Astrocyte (in vitro differentiated cells and primary cell): ENCODE data around the gene PINLYP. TPM values are rescaled to one million over a fixed set of nuclear protein-coding genes. Genes with fewer than 3 reads are reported as not detected.
"Not testable (repeated sequence)": the region's sequence is repeated elsewhere in the genome, so short reads cannot be mapped to it uniquely, and the experiment has no call there.

ENCODE experiments used
- DNase-seq: peaks from one replicate; pipeline ENCODE4 v3.0.0-alpha.2; 2010; ENCODE audit warnings: low read depth
- FAIRE-seq: peaks from 2 replicates; lab custom pipeline; 2011; peaks lifted over from hg19 to GRCh38; lab: Jason Lieb, UNC
- H2AFZ ChIP-seq: 2 replicates; pipeline ENCODE4 v1.6.0; 2012; ENCODE audit warnings: low read depth, low read length, inconsistent platforms
- H3K27ac ChIP-seq: 2 replicates; pipeline ENCODE4 v1.5.1; 2011; ENCODE audit warnings: low read depth, low read length, inconsistent platforms
- H3K27me3 ChIP-seq: 2 replicates; pipeline ENCODE4 v1.6.0; 2011; ENCODE audit warnings: low read length, inconsistent platforms; ENCODE audit not compliant: insufficient read depth
- H3K36me3 ChIP-seq: 2 replicates; pipeline ENCODE4 v1.5.1; 2011; ENCODE audit warnings: low read length, inconsistent platforms; ENCODE audit not compliant: insufficient read depth
- H3K4me1 ChIP-seq: 2 replicates; pipeline ENCODE4 v1.5.1; 2011; ENCODE audit warnings: low read length, inconsistent platforms; ENCODE audit not compliant: insufficient read depth
- H3K4me2 ChIP-seq: 2 replicates; pipeline ENCODE4 v1.6.0; 2012; ENCODE audit warnings: low read length, inconsistent platforms
- H3K4me3 ChIP-seq: 2 replicates; pipeline ENCODE4 v1.5.1; 2011; ENCODE audit warnings: low read depth, mild to moderate bottlenecking, low read length, inconsistent platforms; ENCODE audit not compliant: insufficient read depth
- H3K79me2 ChIP-seq: 2 replicates; pipeline ENCODE4 v1.6.0; 2012; ENCODE audit warnings: mild to moderate bottlenecking, low read length, inconsistent platforms; ENCODE audit not compliant: insufficient read depth
- H3K9ac ChIP-seq: 2 replicates; pipeline ENCODE4 v1.6.0; 2012; ENCODE audit warnings: mild to moderate bottlenecking, low read length, inconsistent platforms
- H3K9me3 ChIP-seq: 2 replicates; pipeline ENCODE4 v1.5.1; 2012; ENCODE audit warnings: low read depth, mild to moderate bottlenecking, low read length, inconsistent platforms; ENCODE audit not compliant: insufficient read depth
- H4K20me1 ChIP-seq: 2 replicates; pipeline ENCODE4 v1.6.0; 2012; ENCODE audit warnings: low read length, inconsistent platforms; ENCODE audit not compliant: insufficient read depth
- H3K27ac Mint-ChIP-seq: one replicate; pipeline ENCODE4 v1.8.0; 2021; ENCODE audit warnings: mild to moderate bottlenecking, mixed read lengths; ENCODE audit not compliant: unreplicated experiment
- H3K27me3 Mint-ChIP-seq: one replicate; pipeline ENCODE4 v1.8.0; 2021; ENCODE audit warnings: low read depth, mixed read lengths; ENCODE audit not compliant: unreplicated experiment
- H3K36me3 Mint-ChIP-seq: one replicate; pipeline ENCODE4 v1.8.0; 2021; ENCODE audit warnings: low read depth, mixed read lengths; ENCODE audit not compliant: unreplicated experiment
- H3K4me1 Mint-ChIP-seq: one replicate; pipeline ENCODE4 v1.8.0; 2021; ENCODE audit warnings: low read depth, mixed read lengths; ENCODE audit not compliant: unreplicated experiment
- H3K4me3 Mint-ChIP-seq: one replicate; pipeline ENCODE4 v1.8.0; 2021; ENCODE audit warnings: mild to moderate bottlenecking, moderate library complexity, mixed read lengths; ENCODE audit not compliant: unreplicated experiment
- H3K9me3 Mint-ChIP-seq: one replicate; pipeline ENCODE4 v1.8.0; 2021; ENCODE audit warnings: mild to moderate bottlenecking, mixed read lengths; ENCODE audit not compliant: unreplicated experiment
- EZH2 ChIP-seq: IDR thresholded peaks from 2 replicates; pipeline ENCODE4 v1.6.1; 2012; ENCODE audit warnings: mild to moderate bottlenecking, low read length, inconsistent platforms; ENCODE audit not compliant: insufficient read depth
- total RNA-seq: library from RNA; stranded (reverse); gene quantifications from 2 replicates; pipeline ENCODE4 v1.2.1, GENCODE V29; 2021
- TF ChIP-seq, protein P1 (sequence below): IDR thresholded peaks from 2 replicates; pipeline ENCODE4 v1.5.1; 2011; ENCODE audit warnings: low read depth, mild to moderate bottlenecking, inconsistent platforms, low read length, moderate library complexity; ENCODE audit not compliant: insufficient read depth

Gene PINLYP
- total RNA-seq, 1 donor from 2014 or later, result 0.30 TPM

DNA sequence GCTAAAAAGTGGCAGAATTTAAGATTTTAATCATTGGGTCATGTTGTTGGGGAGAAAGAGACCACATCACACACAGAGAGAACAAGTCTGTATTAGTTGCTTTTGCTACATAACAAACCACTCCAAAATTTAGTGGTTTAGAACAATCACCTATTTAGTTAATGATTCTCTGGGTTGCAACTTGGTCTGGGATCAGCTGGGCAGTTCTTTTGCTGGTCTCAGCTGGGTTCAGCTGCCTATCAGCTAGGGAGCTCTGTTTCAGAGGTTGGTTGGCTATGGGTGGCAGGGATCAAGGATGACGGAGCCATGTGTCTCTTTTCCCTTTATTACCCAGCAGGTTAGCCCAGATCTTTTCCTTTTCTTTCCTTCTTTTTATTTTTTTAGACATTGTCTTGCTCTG lies 8.9 kb downstream of the PINLYP start:
- Histone ChIP-seq H3K9ac (no peak overlapping the region), H3K79me2 (peaks cover 11% of the 10 kb centered on the region), H3K36me3 (peaks cover 11% of the 10 kb centered on the region), H3K27me3 (no peaks in the 10 kb centered on the region), H3K4me2 (no peak overlapping the region), H3K4me1 (peaks cover 4% of the 10 kb centered on the region), H2AFZ (no peak overlapping the region), H3K9me3 (no peaks in the 10 kb centered on the region), H3K4me3 (no peak overlapping the region), H4K20me1 (peaks cover 22% of the 10 kb centered on the region), H3K27ac (no peak overlapping the region)
- no peaks in the 10 kb centered on the region for H3K9me3 Mint-ChIP-seq
- peaks cover 5% of the 10 kb centered on the region for H3K27me3 Mint-ChIP-seq
- H3K36me3 Mint-ChIP-seq, result peaks cover 11% of the 10 kb centered on the region
- H3K4me1 Mint-ChIP-seq, result peaks cover 2% of the 10 kb centered on the region
- DNase-seq (no peak), FAIRE-seq (no peak)
- no peak overlapping the region for H3K27ac Mint-ChIP-seq
- TF ChIP-seq, protein P1, sequence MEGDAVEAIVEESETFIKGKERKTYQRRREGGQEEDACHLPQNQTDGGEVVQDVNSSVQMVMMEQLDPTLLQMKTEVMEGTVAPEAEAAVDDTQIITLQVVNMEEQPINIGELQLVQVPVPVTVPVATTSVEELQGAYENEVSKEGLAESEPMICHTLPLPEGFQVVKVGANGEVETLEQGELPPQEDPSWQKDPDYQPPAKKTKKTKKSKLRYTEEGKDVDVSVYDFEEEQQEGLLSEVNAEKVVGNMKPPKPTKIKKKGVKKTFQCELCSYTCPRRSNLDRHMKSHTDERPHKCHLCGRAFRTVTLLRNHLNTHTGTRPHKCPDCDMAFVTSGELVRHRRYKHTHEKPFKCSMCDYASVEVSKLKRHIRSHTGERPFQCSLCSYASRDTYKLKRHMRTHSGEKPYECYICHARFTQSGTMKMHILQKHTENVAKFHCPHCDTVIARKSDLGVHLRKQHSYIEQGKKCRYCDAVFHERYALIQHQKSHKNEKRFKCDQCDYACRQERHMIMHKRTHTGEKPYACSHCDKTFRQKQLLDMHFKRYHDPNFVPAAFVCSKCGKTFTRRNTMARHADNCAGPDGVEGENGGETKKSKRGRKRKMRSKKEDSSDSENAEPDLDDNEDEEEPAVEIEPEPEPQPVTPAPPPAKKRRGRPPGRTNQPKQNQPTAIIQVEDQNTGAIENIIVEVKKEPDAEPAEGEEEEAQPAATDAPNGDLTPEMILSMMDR, result no peak
- no peak for TF ChIP-seq EZH2
- H3K4me3 Mint-ChIP-seq, result no peak overlapping the region

DNA sequence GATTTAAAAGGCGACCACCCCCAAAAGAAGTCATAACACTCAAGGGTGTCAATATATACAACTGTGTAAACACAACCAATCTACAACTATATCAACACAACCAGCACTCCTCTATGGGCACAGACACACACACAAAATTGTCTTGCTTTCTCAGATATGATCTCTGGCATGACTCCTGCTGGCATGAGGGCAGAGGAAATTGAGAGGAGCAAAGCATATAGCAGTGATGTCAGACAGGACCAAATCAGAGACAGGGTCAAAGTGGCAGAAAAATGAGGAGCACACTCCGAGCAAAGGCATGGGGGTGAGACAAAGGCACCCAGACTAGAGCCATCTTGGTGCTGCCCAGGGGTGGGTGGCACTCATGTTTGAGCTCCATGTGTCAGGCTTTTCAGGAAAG lies 10.7 kb downstream of the PINLYP start:
- Histone ChIP-seq H3K9me3 (no peaks in the 10 kb centered on the region), H3K4me1 (no peaks in the 10 kb centered on the region), H3K4me2 (no peak overlapping the region), H3K36me3 (peaks cover 15% of the 10 kb centered on the region), H3K27me3 (no peaks in the 10 kb centered on the region), H3K27ac (no peak overlapping the region), H2AFZ (no peak overlapping the region), H3K9ac (no peak overlapping the region), H3K4me3 (no peak overlapping the region), H3K79me2 (peaks cover 17% of the 10 kb centered on the region), H4K20me1 (peaks cover 41% of the 10 kb centered on the region)
- FAIRE-seq, result no peak
- Mint-ChIP-seq H3K27me3 (no peaks in the 10 kb centered on the region), H3K4me1 (peaks cover 2% of the 10 kb centered on the region), H3K27ac (no peak overlapping the region), H3K9me3 (no peaks in the 10 kb centered on the region), H3K4me3 (no peak overlapping the region), H3K36me3 (peaks cover 14% of the 10 kb centered on the region)
- TF ChIP-seq, protein P1, result no peak
- no peak for TF ChIP-seq EZH2
- DNase-seq, result no peak

DNA sequence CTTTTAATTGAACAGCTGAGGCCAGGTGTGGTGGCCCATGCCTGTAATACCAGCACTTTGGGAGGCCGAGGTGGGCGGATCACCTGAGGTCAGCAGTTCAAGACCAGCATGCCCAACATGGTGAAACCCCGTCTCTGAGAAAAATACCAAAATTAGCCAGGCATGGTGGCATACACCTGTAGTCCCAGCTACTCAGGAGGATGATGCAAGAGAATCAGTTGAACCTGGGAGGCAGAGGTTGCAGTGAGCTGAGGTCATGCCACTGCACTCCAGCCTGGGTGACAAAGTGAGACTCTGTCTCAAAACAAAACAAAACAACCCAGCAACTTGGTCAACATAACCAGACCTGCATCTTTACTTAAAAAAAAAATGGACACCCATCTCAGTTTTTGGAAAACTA lies 11.4 kb downstream of the PINLYP start:
- not testable (repeated sequence) for H3K9me3 ChIP-seq, H3K27ac Mint-ChIP-seq, H3K27me3 ChIP-seq, H3K4me1 ChIP-seq, H3K27ac ChIP-seq, H2AFZ ChIP-seq, FAIRE-seq, H3K4me3 Mint-ChIP-seq, H3K9me3 Mint-ChIP-seq, H3K4me2 ChIP-seq, H3K4me3 ChIP-seq, H3K27me3 Mint-ChIP-seq, H3K9ac ChIP-seq, DNase-seq, H3K4me1 Mint-ChIP-seq
- peaks cover 14% of the 10 kb centered on the region for H3K36me3 Mint-ChIP-seq
- Histone ChIP-seq H4K20me1 (peaks cover 42% of the 10 kb centered on the region), H3K79me2 (peaks cover 20% of the 10 kb centered on the region), H3K36me3 (peaks cover 15% of the 10 kb centered on the region)
